NB4 (cell line): Measurements from ENCODE around the gene ADGRL3.

Source experiments
- DNase-seq: peaks from one replicate; pipeline ENCODE4 v3.0.0; 2010; ENCODE audit warnings: low read depth
- H3K4me3 ChIP-seq: one replicate; pipeline ENCODE4 v1.5.1; 2011; ENCODE audit warnings: mild to moderate bottlenecking, low read depth, low read length, moderate library complexity
- CTCF ChIP-seq: IDR thresholded peaks from one replicate; pipeline ENCODE4 v1.5.1; 2012; ENCODE audit warnings: low read depth, low read length
- MYC ChIP-seq: IDR thresholded peaks from 2 replicates; pipeline ENCODE4 v1.6.1; 2011; ENCODE audit warnings: low read depth, low read length
- POLR2A ChIP-seq: IDR thresholded peaks from 2 replicates; pipeline ENCODE4 v1.6.1; 2011; ENCODE audit warnings: mild to moderate bottlenecking; ENCODE audit not compliant: insufficient read length; ENCODE audit errors: extremely low read depth
- TF ChIP-seq, protein P1 (sequence below): IDR thresholded peaks from 2 replicates; pipeline ENCODE4 v1.6.1; 2011; ENCODE audit warnings: low read depth, low read length

Gene ADGRL3

GRCh38 chr4:62126064-62126732, 926.1 kb downstream of the ADGRL3 start:
- H3K4me3 ChIP-seq = no peak overlapping the region
- TF ChIP-seq, protein P1, sequence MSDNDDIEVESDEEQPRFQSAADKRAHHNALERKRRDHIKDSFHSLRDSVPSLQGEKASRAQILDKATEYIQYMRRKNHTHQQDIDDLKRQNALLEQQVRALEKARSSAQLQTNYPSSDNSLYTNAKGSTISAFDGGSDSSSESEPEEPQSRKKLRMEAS = no peak
- TF ChIP-seq POLR2A (no peak), CTCF (no peak), MYC (no peak)
- DNase-seq = no peak
